ENCODE results near the gene RAI14. TPM values are rescaled to one million over a fixed set of nuclear protein-coding genes. Genes with fewer than 3 reads are reported as not detected.

RAI14 gene
- total RNA-seq, 4 donors from 2014 or later = 24.2 to 40.1 (median 28.0) TPM

DNA sequence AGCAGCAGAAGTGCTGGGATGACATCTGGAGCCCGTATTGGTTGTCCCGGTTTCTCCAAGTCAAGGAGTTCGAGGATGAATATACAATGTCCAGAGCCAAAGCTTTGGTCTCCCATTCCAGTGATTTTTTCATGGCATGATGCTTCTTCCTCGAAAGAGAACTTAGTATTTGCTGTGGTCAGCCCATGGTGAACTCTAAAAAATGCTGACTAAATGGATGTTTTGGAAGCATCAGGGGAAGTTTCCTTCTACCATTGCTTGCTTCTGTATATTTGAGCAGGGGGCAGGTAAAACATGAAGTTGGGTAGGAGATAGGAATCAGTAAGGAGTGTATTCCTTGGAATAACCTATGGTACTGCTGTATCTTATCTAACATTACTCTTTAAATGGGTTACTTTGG, 191.4 kb downstream of the RAI14 start:
- Histone ChIP-seq H3K27me3 (no peaks in the 10 kb centered on the region), H3K9me3 (no peaks in the 10 kb centered on the region), H3K36me3 (no peaks in the 10 kb centered on the region), H3K27ac (no peak overlapping the region), H3K4me1 (no peaks in the 10 kb centered on the region), H3K4me3 (no peak overlapping the region)
- DNase-seq (ENCODE audit: low spot score in 2 of 2) = no peak
- 91% methylated on average over 4 of the region's 4 CpGs for WGBS
- TF ChIP-seq POLR2AphosphoS5 (IDR thresholded peaks at IDR 0.05) (no peak), EP300 (IDR thresholded peaks at IDR 0.05) (no peak), POLR2A (IDR thresholded peaks at IDR 0.05) (no peak)
- TF ChIP-seq, protein P1, sequence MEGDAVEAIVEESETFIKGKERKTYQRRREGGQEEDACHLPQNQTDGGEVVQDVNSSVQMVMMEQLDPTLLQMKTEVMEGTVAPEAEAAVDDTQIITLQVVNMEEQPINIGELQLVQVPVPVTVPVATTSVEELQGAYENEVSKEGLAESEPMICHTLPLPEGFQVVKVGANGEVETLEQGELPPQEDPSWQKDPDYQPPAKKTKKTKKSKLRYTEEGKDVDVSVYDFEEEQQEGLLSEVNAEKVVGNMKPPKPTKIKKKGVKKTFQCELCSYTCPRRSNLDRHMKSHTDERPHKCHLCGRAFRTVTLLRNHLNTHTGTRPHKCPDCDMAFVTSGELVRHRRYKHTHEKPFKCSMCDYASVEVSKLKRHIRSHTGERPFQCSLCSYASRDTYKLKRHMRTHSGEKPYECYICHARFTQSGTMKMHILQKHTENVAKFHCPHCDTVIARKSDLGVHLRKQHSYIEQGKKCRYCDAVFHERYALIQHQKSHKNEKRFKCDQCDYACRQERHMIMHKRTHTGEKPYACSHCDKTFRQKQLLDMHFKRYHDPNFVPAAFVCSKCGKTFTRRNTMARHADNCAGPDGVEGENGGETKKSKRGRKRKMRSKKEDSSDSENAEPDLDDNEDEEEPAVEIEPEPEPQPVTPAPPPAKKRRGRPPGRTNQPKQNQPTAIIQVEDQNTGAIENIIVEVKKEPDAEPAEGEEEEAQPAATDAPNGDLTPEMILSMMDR (IDR thresholded peaks at IDR 0.05) = no peak

DNA sequence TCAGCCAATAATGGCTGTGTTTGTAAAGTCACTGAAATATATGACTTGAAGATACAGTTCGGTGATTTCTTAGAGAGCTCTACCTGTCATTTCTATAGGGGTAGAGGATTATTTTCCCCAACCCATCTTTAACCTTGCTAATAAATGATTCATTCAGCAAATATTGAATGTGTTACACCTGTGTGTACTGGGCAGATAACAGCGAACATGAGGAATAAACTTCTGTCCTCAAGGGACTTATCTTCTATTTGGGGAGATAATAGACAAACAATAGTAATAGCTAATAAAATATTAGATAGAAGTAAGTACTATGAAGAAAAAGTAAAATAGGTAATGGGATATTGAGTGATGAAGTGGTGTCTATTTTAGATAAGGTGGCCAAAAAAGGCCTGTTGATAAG, 192.1 kb downstream of the RAI14 start:
- no peaks in the 10 kb centered on the region for H3K27me3 ChIP-seq
- H3K4me1 ChIP-seq = no peaks in the 10 kb centered on the region
- no peak for DNase-seq (ENCODE audit: low spot score in 2 of 2)
- WGBS = 96% methylated on average over 2 of the region's 2 CpGs
- no peak overlapping the region for H3K27ac ChIP-seq
- H3K4me3 ChIP-seq = no peak overlapping the region
- TF ChIP-seq EP300 (IDR thresholded peaks at IDR 0.05) (no peak), POLR2A (IDR thresholded peaks at IDR 0.05) (no peak), POLR2AphosphoS5 (IDR thresholded peaks at IDR 0.05) (no peak)
- TF ChIP-seq, protein P1 (IDR thresholded peaks at IDR 0.05) = no peak
- no peaks in the 10 kb centered on the region for H3K9me3 ChIP-seq
- H3K36me3 ChIP-seq = no peaks in the 10 kb centered on the region

DNA sequence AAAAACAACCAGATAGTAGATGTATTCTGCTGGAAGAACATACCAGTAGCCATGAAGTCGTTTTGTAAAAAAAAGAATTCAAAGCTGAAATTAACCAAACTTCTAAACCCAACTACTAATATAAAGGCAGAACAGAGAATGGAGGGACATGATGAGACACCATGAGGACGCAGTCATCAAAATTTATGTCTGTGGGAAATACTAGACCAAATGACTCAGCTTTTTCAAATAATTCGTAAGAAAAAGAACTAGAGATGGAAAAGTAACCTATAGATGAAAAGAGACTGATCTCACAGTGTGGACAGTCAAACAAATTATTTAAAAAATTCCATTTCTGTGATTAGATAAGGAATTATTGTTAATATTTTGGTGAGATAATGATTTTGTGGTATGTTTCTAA, 193.1 kb downstream of the RAI14 start:
- 88% methylated on average over 3 of the region's 3 CpGs for WGBS
- DNase-seq (ENCODE audit: low spot score in 2 of 2) = no peak
- TF ChIP-seq EP300 (IDR thresholded peaks at IDR 0.05) (no peak), POLR2AphosphoS5 (IDR thresholded peaks at IDR 0.05) (no peak), POLR2A (IDR thresholded peaks at IDR 0.05) (no peak)
- TF ChIP-seq, protein P1 (IDR thresholded peaks at IDR 0.05) = no peak
- Histone ChIP-seq H3K27me3 (no peaks in the 10 kb centered on the region), H3K4me3 (no peak overlapping the region), H3K4me1 (no peaks in the 10 kb centered on the region), H3K36me3 (no peaks in the 10 kb centered on the region), H3K27ac (no peak overlapping the region), H3K9me3 (no peaks in the 10 kb centered on the region)

DNA sequence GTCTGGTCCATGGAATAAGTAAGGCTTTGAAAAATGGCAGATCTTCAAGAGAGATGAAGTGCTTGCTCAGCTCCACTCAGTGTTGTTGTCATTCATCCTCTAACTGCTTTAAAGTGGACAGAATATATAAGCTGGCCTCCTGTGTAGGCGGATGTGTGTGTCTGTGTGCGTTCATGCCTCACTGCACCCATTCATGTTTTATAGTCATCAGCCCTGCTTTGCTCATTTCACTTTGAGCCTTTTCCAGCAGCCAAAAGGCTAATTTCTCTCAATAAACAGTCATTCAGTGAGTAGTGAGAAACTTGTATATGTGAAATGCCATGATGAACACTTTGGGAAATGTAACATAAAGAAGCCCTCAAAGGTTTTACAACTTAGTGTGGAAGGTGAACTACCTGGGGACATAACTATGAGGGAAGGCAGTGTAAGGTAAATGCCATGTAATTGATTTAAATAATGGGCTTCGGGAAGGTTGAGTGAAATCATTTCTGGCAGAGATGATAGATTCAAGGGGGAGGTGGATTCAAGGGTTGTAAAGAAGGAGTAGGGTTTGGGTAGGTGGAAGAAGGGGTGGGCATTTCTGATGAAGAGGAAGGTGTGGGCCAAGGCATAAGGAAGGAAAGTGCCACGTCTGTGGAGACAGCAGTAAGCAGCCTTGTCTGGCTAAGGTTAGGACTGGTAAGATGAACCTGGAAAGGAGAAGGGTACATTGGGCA, 198.5 kb downstream of the RAI14 start:
- no peaks in the 10 kb centered on the region for H3K9me3 ChIP-seq
- H3K36me3 ChIP-seq = no peaks in the 10 kb centered on the region
- H3K4me3 ChIP-seq = no peak overlapping the region
- DNase-seq (ENCODE audit: low spot score in 2 of 2) = no peak
- H3K27me3 ChIP-seq = no peaks in the 10 kb centered on the region
- no peaks in the 10 kb centered on the region for H3K4me1 ChIP-seq
- TF ChIP-seq POLR2A (IDR thresholded peaks at IDR 0.05) = no peak
- TF ChIP-seq, protein P1 (IDR thresholded peaks at IDR 0.05) = no peak
- no peak for TF ChIP-seq POLR2AphosphoS5 (IDR thresholded peaks at IDR 0.05)
- no peak for TF ChIP-seq EP300 (IDR thresholded peaks at IDR 0.05)
- no peak overlapping the region for H3K27ac ChIP-seq
- WGBS = 86% methylated on average over 4 of the region's 4 CpGs

DNA sequence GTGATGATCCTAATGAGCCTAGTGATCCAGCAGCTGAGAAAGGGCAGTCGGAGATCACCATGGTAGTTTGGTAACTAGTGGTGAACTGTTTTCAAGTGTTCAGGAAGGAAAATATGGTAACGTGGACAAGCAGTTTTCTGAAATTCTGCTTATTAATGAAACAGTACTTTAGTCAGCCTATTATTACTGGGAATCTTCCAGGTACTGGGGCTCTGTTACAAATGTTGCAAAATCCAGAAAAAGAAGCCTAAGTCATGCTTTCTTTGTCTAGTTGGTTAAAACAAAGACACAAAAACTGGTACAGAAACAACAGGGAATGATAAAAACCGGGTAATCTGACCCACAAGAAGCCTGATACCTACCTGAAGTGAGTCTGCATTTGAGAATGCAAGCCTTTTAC, 201.0 kb downstream of the RAI14 start:
- TF ChIP-seq POLR2AphosphoS5 (IDR thresholded peaks at IDR 0.05) = no peak
- TF ChIP-seq POLR2A (IDR thresholded peaks at IDR 0.05) = no peak
- TF ChIP-seq EP300 (IDR thresholded peaks at IDR 0.05) = no peak
- TF ChIP-seq, protein P1 (IDR thresholded peaks at IDR 0.05) = no peak
- 82% methylated on average over 3 of the region's 3 CpGs for WGBS

More for the DNA sequence above, 201.0 kb downstream of the RAI14 start:
- Histone ChIP-seq H3K4me1 (no peaks in the 10 kb centered on the region), H3K27me3 (no peaks in the 10 kb centered on the region), H3K36me3 (no peaks in the 10 kb centered on the region), H3K27ac (no peak overlapping the region), H3K9me3 (no peaks in the 10 kb centered on the region), H3K4me3 (no peak overlapping the region)
- no peak for DNase-seq (ENCODE audit: low spot score in 2 of 2)
